Lower lobe of right lung (tissue), 2 donors: ENCODE results near the gene STAT2. TPM values are rescaled to one million over a fixed set of nuclear protein-coding genes. Genes with fewer than 3 reads are reported as not detected.
A peak's percentile ranks its signal among the peaks of the same experiment; 100 is the strongest.

ENCODE experiments used
- ATAC-seq, 2 donors: fragments of 200-7000 bp; cut with Tn5 transposase; one replicate each; pipeline ENCODE4 v1.9.1; 2020 to 2022; ENCODE audit warnings: mild to moderate bottlenecking in 2 of 2, moderate library complexity in 2 of 2
- DNase-seq: peaks from one replicate; pipeline ENCODE4 v3.0.0-alpha.2; 2020
- H3K27ac ChIP-seq: fragments of 200-600 bp; one replicate; pipeline ENCODE4 v1.8.0; 2022
- H3K27me3 ChIP-seq: fragments of 200-600 bp; one replicate; pipeline ENCODE4 v1.8.0; 2022; ENCODE audit warnings: low read depth
- H3K36me3 ChIP-seq: fragments of 200-600 bp; one replicate; pipeline ENCODE4 v1.8.0; 2022; ENCODE audit warnings: mild to moderate bottlenecking
- H3K4me1 ChIP-seq: fragments of 200-600 bp; one replicate; pipeline ENCODE4 v1.8.0; 2022
- H3K4me3 ChIP-seq: fragments of 200-600 bp; one replicate; pipeline ENCODE4 v1.8.0; 2022; ENCODE audit warnings: mild to moderate bottlenecking
- H3K9me3 ChIP-seq: fragments of 200-600 bp; one replicate; pipeline ENCODE4 v1.8.0; 2022
- CTCF ChIP-seq: fragments of 200-600 bp; IDR thresholded peaks from one replicate; pipeline ENCODE4 v1.8.0; 2022; ENCODE audit warnings: antibody characterized with exemption, mild to moderate bottlenecking
- intact Hi-C: fragments of 100-400 bp; cut with DNase I; formaldehyde crosslinking; loops from one replicate; pipeline ENCODE4 v1.11.0; 2022
- total RNA-seq: library from RNA; stranded (reverse); fragmentation: NEBNext Ultra II Directional; extraction: Animal tissue kit (Norgen Biotek cat#: 25700); gene quantifications from one replicate; pipeline ENCODE4 v1.2.1, GENCODE V29; 2021
- donor health status: DM: no; HTN: yes; CAD: no; lungs with severe emphysema.

The STAT2 gene
- total RNA-seq, 1 donor from 2014 or later, result 213 TPM

- intact Hi-C loops, result no loop called here
- Histone ChIP-seq H3K9me3 (no peaks in the 10 kb centered on the region), H3K27me3 (no peaks in the 10 kb centered on the region), H3K4me1 (peaks cover 32% of the 10 kb centered on the region), H3K4me3 (peak within 1 kb of the TSS; percentile 68), H3K36me3 (no peaks in the 10 kb centered on the region), H3K27ac (peak within 1 kb of the TSS; percentile 94)
- ATAC-seq, result peak; percentile 99
- peak; percentile 96 for DNase-seq
- TF ChIP-seq CTCF, result peak; percentile 60
Measured at GRCh38 chr12:56333679-56334489, 26.0 kb downstream of the STAT2 start, which contains the start of gene PAN2. TSS of gene PAN2 (minus strand) at chr12:56334000. CDS start at chr12:56333094, 906 bp downstream.

- intact Hi-C loops, result no loop called here
- peak; percentile 5 to 18 for ATAC-seq
Measured at GRCh38 chr12:56333197-56333678, 26.7 kb downstream of the STAT2 start.

GRCh38 chr12:56332512-56333196 lies 27.3 kb downstream of the STAT2 start:
- TF ChIP-seq CTCF, result no peak
- DNase-seq, result no peak
- peaks cover 20% of the 10 kb centered on the region for H3K4me1 ChIP-seq
- H3K27ac ChIP-seq, result peak overlapping the region; percentile 94
- ATAC-seq, result no peak
- no peaks in the 10 kb centered on the region for H3K9me3 ChIP-seq
- H3K36me3 ChIP-seq, result peaks cover 10% of the 10 kb centered on the region
- peak overlapping the region; percentile 68 for H3K4me3 ChIP-seq
- no peaks in the 10 kb centered on the region for H3K27me3 ChIP-seq
- intact Hi-C loops, result no loop called here

More at GRCh38 chr12:56333197-56333678, 26.7 kb downstream of the STAT2 start:
- Histone ChIP-seq H3K36me3 (peaks cover 4% of the 10 kb centered on the region), H3K27me3 (no peaks in the 10 kb centered on the region), H3K9me3 (no peaks in the 10 kb centered on the region), H3K4me1 (peaks cover 26% of the 10 kb centered on the region), H3K27ac (peak overlapping the region; percentile 94), H3K4me3 (peak overlapping the region; percentile 68)
- no peak for DNase-seq
- TF ChIP-seq CTCF, result no peak

- no peak overlapping the region for H3K27ac ChIP-seq
- H3K36me3 ChIP-seq, result peaks cover 27% of the 10 kb centered on the region
- intact Hi-C loops, result no loop called here
- TF ChIP-seq CTCF, result no peak
- ATAC-seq (no peak), DNase-seq (no peak)
- H3K27me3 ChIP-seq, result no peaks in the 10 kb centered on the region
- H3K4me1 ChIP-seq, result peaks cover 17% of the 10 kb centered on the region
- no peaks in the 10 kb centered on the region for H3K9me3 ChIP-seq
- H3K4me3 ChIP-seq, result no peak overlapping the region
Measured at GRCh38 chr12:56330936-56331490, 28.9 kb downstream of the STAT2 start.

- no peaks in the 10 kb centered on the region for H3K4me1 ChIP-seq
- H3K36me3 ChIP-seq, result peaks cover 71% of the 10 kb centered on the region
- DNase-seq, result no peak
- no peaks in the 10 kb centered on the region for H3K9me3 ChIP-seq
- TF ChIP-seq CTCF, result no peak
- H3K27me3 ChIP-seq, result no peaks in the 10 kb centered on the region
- no peak overlapping the region for H3K27ac ChIP-seq
- intact Hi-C loops, result no loop called here
- H3K4me3 ChIP-seq, result no peak overlapping the region
- no peak for ATAC-seq
Measured at GRCh38 chr12:56326533-56326932, 33.4 kb downstream of the STAT2 start.
